ENCODE measurements around the gene IKZF2. TPM values are rescaled to one million over a fixed set of nuclear protein-coding genes. Genes with fewer than 3 reads are reported as not detected.

IKZF2 gene
- total RNA-seq, 1 donor from 2014 or later = 3.9 TPM

GRCh38 chr2:213068676-213069359, 82.6 kb downstream of the IKZF2 start:
- Histone ChIP-seq H3K27me3 (no peaks in the 10 kb centered on the region), H3K9me3 (no peaks in the 10 kb centered on the region), H3K4me3 (no peak overlapping the region), H3K4me1 (no peaks in the 10 kb centered on the region), H3K36me3 (no peaks in the 10 kb centered on the region), H3K27ac (no peak overlapping the region)
- DNase-seq (ENCODE audit: low spot score in 2 of 2) = no peak
- intact Hi-C loops (cut with DNase I) = no loop called here
- TF ChIP-seq, protein P1, sequence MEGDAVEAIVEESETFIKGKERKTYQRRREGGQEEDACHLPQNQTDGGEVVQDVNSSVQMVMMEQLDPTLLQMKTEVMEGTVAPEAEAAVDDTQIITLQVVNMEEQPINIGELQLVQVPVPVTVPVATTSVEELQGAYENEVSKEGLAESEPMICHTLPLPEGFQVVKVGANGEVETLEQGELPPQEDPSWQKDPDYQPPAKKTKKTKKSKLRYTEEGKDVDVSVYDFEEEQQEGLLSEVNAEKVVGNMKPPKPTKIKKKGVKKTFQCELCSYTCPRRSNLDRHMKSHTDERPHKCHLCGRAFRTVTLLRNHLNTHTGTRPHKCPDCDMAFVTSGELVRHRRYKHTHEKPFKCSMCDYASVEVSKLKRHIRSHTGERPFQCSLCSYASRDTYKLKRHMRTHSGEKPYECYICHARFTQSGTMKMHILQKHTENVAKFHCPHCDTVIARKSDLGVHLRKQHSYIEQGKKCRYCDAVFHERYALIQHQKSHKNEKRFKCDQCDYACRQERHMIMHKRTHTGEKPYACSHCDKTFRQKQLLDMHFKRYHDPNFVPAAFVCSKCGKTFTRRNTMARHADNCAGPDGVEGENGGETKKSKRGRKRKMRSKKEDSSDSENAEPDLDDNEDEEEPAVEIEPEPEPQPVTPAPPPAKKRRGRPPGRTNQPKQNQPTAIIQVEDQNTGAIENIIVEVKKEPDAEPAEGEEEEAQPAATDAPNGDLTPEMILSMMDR (IDR thresholded peaks at IDR 0.05) = no peak

DNA sequence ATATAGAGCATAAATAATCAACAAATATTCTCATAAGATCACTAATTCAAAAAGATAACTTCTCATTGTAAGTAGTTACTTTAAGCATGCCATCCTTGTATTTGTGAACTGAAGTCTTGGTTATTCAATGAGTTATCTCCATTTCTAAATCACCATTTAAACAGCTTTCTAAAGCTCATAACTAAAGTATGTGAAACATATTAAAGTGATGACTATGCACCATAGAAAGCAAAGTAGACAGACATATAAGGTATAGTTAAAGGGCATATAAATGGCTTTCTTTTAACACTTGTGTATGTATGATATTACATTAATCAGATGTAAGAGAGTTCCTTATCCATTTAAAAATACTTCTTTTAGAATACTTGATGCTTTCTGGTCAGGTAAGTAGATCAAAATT, 83.5 kb downstream of the IKZF2 start:
- TF ChIP-seq, protein P1 (IDR thresholded peaks at IDR 0.05) = no peak
- H3K4me3 ChIP-seq = no peak overlapping the region
- no peaks in the 10 kb centered on the region for H3K27me3 ChIP-seq
- intact Hi-C loops (cut with DNase I) = no loop called here
- H3K9me3 ChIP-seq = no peaks in the 10 kb centered on the region
- no peaks in the 10 kb centered on the region for H3K4me1 ChIP-seq
- no peaks in the 10 kb centered on the region for H3K36me3 ChIP-seq
- DNase-seq (ENCODE audit: low spot score in 2 of 2) = no peak
- no peak overlapping the region for H3K27ac ChIP-seq

- no peak overlapping the region for H3K27ac ChIP-seq
- TF ChIP-seq, protein P1 (IDR thresholded peaks at IDR 0.05) = no peak
- H3K9me3 ChIP-seq = no peaks in the 10 kb centered on the region
- H3K4me1 ChIP-seq = no peaks in the 10 kb centered on the region
- no peak for DNase-seq (ENCODE audit: low spot score in 2 of 2)
- peak overlapping the region in 1 of 2 donors; percentile 28 for H3K4me3 ChIP-seq
- H3K27me3 ChIP-seq = no peaks in the 10 kb centered on the region
- intact Hi-C loops (cut with DNase I) = no loop called here
- no peaks in the 10 kb centered on the region for H3K36me3 ChIP-seq
Observed at GRCh38 chr2:213066443-213066743, 85.0 kb downstream of the IKZF2 start.

GRCh38 chr2:213065583-213066442, 85.6 kb downstream of the IKZF2 start:
- Histone ChIP-seq H3K27me3 (no peaks in the 10 kb centered on the region), H3K4me3 (peak overlapping the region in 1 of 2 donors; percentile 28), H3K27ac (no peak overlapping the region), H3K9me3 (no peaks in the 10 kb centered on the region), H3K36me3 (no peaks in the 10 kb centered on the region), H3K4me1 (no peaks in the 10 kb centered on the region)
- intact Hi-C loops (cut with DNase I) = no loop called here
- TF ChIP-seq, protein P1 (IDR thresholded peaks at IDR 0.05) = no peak
- no peak for DNase-seq (ENCODE audit: low spot score in 2 of 2)

GRCh38 chr2:213064099-213064498, 87.3 kb downstream of the IKZF2 start:
- TF ChIP-seq, protein P1 (IDR thresholded peaks at IDR 0.05) = no peak
- no peak for DNase-seq (ENCODE audit: low spot score in 2 of 2)

More at GRCh38 chr2:213064099-213064498, 87.3 kb downstream of the IKZF2 start:
- Histone ChIP-seq H3K27ac (no peak overlapping the region), H3K36me3 (no peaks in the 10 kb centered on the region), H3K4me1 (no peaks in the 10 kb centered on the region), H3K4me3 (no peak overlapping the region), H3K27me3 (no peaks in the 10 kb centered on the region), H3K9me3 (no peaks in the 10 kb centered on the region)
- intact Hi-C loops (cut with DNase I) = no loop called here
